Measurements from ENCODE around the gene DNAJB8. TPM values are rescaled to one million over a fixed set of nuclear protein-coding genes. Genes with fewer than 3 reads are reported as not detected.

The DNAJB8 gene
- total RNA-seq, 1 experiment from 2014 or later: not detected

DNA sequence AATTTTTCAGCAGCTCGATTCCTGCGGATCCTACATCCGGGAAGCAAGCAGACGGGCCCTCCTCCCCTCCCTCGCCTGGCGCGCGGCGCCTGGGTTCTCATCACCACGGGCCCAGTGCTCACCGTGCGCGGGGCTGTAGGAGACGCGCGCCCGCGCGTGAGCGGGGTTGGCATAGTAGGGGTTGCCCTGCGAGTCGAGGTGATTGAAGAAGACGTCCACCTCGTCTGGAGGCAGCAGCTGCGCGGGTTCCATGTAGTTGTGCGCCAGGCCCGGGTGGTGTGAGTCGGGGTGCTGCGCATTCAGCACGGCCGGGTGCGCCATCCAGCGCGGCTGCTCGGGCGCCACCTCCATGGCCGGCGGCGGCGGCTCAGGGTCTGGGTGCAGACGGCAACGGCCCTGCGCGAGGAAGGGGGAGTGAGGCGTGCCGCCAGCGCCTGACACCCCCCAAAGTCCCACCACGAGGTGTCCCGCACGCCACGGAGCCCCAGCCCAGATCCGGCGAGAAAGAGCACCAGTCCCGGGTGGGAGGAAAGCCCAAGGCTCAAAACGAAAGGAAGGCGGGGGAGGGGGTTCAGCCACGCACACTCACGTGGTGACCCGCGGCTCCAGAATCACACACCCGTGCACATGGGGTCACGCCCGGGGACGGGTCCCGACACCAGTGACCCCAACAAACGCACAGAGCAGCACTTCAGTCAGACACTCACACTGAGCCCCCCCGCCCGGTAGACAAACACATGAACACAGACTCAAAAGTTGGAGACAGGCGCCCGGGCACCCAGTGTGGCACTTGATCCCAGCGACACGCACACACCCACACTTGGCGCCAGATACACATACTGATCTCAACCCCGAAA is 20.2 kb upstream of the DNAJB8 start:
- Mint-ChIP-seq H3K27me3 (ENCODE audit: low read depth) (peaks cover 99% of the 10 kb centered on the region), H3K4me3 (peak overlapping the region; percentile 58 to 81), H3K27ac (no peak overlapping the region), H3K36me3 (ENCODE audit: insufficient read depth in 1 of 3, low read depth in 3 of 3) (no peaks in the 10 kb centered on the region; a peak in 1 of 7 replicates), H3K9me3 (peaks cover 2 to 3% of the 10 kb centered on the region in 2 experiments; a peak in 2 of 5 replicates), H3K4me1 (peaks cover 55 to 73% of the 10 kb centered on the region in 2 experiments)
- Histone ChIP-seq H2BK20ac (ENCODE audit: low read depth, low read length, poor library complexity, severe bottlenecking) (no peak overlapping the region), H4K20me1 (ENCODE audit: control insufficient read depth, insufficient read depth, insufficient read length) (peaks cover 7% of the 10 kb centered on the region), H3K56ac (ENCODE audit: insufficient read length, low read depth, low read length) (no peak overlapping the region), H2BK12ac (ENCODE audit: insufficient read length, low read depth, low read length) (no peak overlapping the region), H4K5ac (ENCODE audit: insufficient read length, low read depth, low read length) (no peak overlapping the region), H2BK5ac (ENCODE audit: insufficient read length, low read length) (no peak overlapping the region), H3K4ac (ENCODE audit: low read depth, low read length) (no peak overlapping the region), H2BK120ac (ENCODE audit: low read depth, low read length, poor library complexity, severe bottlenecking) (no peak overlapping the region), H3K23ac (ENCODE audit: insufficient read length, low read depth, low read length) (no peak overlapping the region), H3K27ac (ENCODE audit: insufficient read length, low read depth, low read length) (no peak overlapping the region), H3T11ph (ENCODE audit: low read length) (no peak overlapping the region), H3K23me2 (ENCODE audit: insufficient read length, low read depth, low read length, poor library complexity, severe bottlenecking) (peaks cover 25% of the 10 kb centered on the region), H4K91ac (ENCODE audit: insufficient read length, low read depth, low read length) (no peak overlapping the region), H4K8ac (replicated peaks; ENCODE audit: insufficient read length, low read depth, low read length) (no peak overlapping the region), H3K18ac (ENCODE audit: insufficient read length, low read depth, low read length) (no peak overlapping the region), H3K14ac (ENCODE audit: insufficient read depth, low read length) (no peak overlapping the region), H3K4me1 (ENCODE audit: insufficient read depth, low read length) (peaks cover 2% of the 10 kb centered on the region; the same call in 1 of the 2 replicates), H3K27me3 (ENCODE audit: insufficient read depth, low read length) (peaks cover 88% of the 10 kb centered on the region), H2BK15ac (ENCODE audit: low read depth, low read length) (no peak overlapping the region), H3K9ac (ENCODE audit: extremely low read depth, insufficient read length, low read length) (no peak overlapping the region), H3K79me1 (ENCODE audit: insufficient read depth, low read depth, low read length, poor library complexity, severe bottlenecking) (no peaks in the 10 kb centered on the region), H3K79me2 (ENCODE audit: insufficient read depth, low read length) (no peaks in the 10 kb centered on the region), H3K9me3 (ENCODE audit: control insufficient read depth, low read depth, low read length) (no peaks in the 10 kb centered on the region), H3K4me2 (ENCODE audit: insufficient read depth, insufficient read length, low read length) (peak overlapping the region; percentile 35), H2AFZ (ENCODE audit: low read length) (no peak overlapping the region), H2AK5ac (ENCODE audit: insufficient read length, low read length) (no peak overlapping the region)
- TF ChIP-seq, protein P1, sequence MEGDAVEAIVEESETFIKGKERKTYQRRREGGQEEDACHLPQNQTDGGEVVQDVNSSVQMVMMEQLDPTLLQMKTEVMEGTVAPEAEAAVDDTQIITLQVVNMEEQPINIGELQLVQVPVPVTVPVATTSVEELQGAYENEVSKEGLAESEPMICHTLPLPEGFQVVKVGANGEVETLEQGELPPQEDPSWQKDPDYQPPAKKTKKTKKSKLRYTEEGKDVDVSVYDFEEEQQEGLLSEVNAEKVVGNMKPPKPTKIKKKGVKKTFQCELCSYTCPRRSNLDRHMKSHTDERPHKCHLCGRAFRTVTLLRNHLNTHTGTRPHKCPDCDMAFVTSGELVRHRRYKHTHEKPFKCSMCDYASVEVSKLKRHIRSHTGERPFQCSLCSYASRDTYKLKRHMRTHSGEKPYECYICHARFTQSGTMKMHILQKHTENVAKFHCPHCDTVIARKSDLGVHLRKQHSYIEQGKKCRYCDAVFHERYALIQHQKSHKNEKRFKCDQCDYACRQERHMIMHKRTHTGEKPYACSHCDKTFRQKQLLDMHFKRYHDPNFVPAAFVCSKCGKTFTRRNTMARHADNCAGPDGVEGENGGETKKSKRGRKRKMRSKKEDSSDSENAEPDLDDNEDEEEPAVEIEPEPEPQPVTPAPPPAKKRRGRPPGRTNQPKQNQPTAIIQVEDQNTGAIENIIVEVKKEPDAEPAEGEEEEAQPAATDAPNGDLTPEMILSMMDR (conservative IDR thresholded peaks at IDR 0.05): no peak
- DNase-seq: peak; percentile 61
- WGBS (ENCODE audit: extremely low coverage, insufficient read length, low lambda C conversion rate): no CpG with 5 or more reads among the region's 75 CpGs

Data from H9 (cell line).